ENCODE data around the gene SPATS1.

DNA sequence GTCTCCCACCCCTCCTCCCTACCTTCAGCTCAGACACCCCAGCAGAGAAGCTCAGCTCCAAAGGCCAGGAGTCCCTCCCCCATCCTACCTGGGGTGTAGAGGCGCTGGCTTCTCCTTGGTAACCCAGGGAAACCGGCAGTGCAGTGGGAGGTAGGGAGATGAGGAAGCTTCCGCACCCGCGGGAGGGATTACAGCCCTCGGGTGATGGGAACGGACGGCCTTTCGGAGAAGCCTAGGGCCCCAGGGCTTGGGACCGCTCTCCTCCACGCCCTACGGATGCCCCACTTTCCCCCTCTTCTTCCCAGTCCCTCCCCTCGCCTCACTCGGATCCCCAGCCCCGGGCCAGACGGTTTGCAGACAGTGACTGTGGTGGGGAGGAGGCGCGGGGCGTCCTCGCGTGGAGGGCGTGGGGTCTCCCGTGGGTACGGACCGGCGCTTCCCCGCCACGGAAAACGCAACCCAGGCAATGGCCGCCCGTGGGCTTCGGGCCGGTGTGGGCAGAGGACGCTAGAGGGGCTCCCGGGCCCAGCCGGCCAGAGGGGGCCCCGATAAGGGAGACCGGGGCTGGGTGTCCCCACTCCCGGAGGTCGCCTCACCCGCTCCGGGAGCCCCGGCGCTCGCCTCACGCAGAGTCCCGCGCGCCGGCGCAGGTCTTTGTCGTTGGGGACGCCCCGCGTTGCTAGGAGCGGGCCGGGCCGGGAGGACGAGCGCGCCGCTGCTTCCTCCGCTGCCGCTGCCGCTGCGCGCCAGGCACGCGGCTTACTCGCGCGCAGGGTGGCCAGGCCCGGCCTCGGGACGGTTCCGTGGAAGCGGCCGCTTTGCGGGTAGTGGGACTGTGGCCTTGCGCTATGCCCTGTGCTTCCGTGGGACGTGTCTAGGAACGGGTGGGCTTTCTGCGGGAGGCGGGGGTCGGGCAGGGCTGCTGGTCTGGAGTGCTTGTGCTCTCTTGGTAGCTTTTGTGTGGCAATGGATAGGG is 45.1 kb upstream of the SPATS1 start:
- TF ChIP-seq, protein P1, sequence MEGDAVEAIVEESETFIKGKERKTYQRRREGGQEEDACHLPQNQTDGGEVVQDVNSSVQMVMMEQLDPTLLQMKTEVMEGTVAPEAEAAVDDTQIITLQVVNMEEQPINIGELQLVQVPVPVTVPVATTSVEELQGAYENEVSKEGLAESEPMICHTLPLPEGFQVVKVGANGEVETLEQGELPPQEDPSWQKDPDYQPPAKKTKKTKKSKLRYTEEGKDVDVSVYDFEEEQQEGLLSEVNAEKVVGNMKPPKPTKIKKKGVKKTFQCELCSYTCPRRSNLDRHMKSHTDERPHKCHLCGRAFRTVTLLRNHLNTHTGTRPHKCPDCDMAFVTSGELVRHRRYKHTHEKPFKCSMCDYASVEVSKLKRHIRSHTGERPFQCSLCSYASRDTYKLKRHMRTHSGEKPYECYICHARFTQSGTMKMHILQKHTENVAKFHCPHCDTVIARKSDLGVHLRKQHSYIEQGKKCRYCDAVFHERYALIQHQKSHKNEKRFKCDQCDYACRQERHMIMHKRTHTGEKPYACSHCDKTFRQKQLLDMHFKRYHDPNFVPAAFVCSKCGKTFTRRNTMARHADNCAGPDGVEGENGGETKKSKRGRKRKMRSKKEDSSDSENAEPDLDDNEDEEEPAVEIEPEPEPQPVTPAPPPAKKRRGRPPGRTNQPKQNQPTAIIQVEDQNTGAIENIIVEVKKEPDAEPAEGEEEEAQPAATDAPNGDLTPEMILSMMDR (IDR thresholded peaks at IDR 0.05): no peak
- TF ChIP-seq POLR2A (IDR thresholded peaks at IDR 0.05): no peak

Measured in esophagus squamous epithelium (tissue), 4 donors.